Stimulated activated naive CD4-positive, alpha-beta T cell (primary cell): ENCODE results near the gene ANKFY1.

Experiments
- DNase-seq, 6 experiments: peaks; one replicate each; lab custom pipeline; 2025; lab: John Stamatoyannopoulos, UW

Gene ANKFY1

DNA sequence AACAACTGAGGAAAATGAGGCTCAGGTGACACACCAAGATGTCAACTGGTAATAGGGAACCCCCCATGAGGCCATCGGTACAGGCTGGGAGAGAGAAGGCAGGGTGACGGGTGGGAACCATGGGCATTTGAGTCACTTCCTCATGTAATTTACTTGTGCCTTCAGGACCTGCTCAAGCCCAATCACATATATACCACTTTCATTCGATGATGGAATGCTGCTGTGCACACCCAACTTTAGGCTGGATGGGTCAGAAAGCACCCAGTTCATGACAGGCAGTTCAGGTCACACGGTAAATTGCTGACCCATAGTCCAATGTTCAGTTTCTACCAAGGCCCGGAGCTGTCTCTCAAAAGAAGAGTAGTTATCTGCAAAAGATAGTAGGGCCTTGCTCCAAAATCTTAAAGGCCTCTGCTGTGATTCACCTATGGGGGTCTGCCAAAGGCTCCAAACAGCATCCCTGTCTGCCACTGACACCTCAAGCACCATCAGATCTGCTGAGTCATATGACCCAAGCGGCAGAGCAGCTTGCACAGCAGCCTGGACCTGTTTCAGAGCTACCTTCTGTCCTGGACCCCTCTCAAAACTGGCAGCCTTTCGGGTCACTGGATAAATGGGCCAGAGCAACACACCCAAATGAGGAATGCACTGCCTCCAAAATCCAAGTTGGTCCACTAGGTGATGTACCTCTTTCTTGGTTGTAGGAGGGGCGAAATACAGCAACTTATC lies 145.6 kb downstream of the ANKFY1 start:
- no peak for DNase-seq

DNA sequence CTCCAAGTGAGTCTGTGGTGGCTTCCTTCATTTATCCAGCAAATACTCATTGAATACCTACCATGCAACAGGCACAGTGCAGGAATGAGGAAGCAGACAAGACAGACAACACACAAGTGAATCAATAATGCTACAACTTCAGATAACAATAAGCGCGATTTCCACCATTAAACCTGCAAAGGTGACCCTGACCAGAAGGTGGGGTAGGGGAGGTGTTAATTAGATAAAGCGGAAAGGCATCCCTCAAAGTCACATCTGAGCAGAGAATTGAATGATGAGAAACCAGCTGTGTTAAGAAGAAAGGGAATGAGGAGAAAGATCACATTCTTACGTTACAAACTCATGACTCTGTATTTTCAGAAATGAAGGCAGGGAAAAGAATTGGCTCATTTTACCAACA lies 147.3 kb downstream of the ANKFY1 start:
- DNase-seq: no peak
